AG04449 (cell line): ENCODE data around the gene AMMECR1L.
"Not testable (repeated sequence)": the region's sequence is repeated elsewhere in the genome, so short reads cannot be mapped to it uniquely, and the experiment has no call there.

Source experiments
- CTCF ChIA-PET: fragments of 350-600 bp; formaldehyde crosslinking; extraction: SDS; loops from one replicate; lab custom pipeline; 2021; ENCODE audit warnings: antibody characterized with exemption; lab: Yijun Ruan, JAX
- POLR2A ChIA-PET: fragments of 400-600, 350-600 bp; formaldehyde crosslinking; extraction: SDS; loops from one replicate; lab custom pipeline; 2020; ENCODE audit warnings: antibody characterized with exemption, inconsistent platforms; lab: Yijun Ruan, JAX
- DNase-seq: peaks from one replicate; pipeline ENCODE4 v3.0.0-alpha.2; 2010; ENCODE audit warnings: low read depth, low spot score
- H3K4me3 ChIP-seq: 2 replicates; pipeline ENCODE4 v1.5.1; 2011; ENCODE audit warnings: low read depth, mild to moderate bottlenecking, control low read depth, low read length
- CTCF ChIP-seq: IDR thresholded peaks from one replicate; pipeline ENCODE4 v1.5.1; 2011; ENCODE audit warnings: mild to moderate bottlenecking, moderate library complexity, low read length, control low read depth, inconsistent platforms; ENCODE audit not compliant: insufficient read depth; ENCODE audit errors: missing control alignments

The AMMECR1L gene

DNA sequence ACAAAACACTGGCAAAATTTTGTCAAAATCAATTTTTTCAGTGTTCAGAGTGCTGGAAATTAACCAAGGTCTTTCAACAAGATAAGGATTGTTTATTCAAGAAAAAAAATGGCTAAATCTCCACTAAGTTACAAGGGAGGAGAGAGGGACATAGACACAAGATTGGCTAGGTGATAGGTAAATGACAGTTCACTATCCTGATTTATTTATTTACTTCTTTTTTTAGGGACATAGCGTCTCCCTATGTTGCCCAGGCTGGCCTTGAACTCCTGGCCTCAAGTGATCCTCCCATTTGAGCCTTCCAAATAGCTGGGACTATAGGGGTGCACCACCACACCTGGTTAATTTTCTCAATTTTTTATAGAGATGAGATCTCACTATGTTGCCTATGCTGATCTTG is 71.1 kb downstream of the AMMECR1L start:
- ChIA-PET CTCF (no interaction called here), POLR2A (no interaction called here)
- no peak for DNase-seq
- no peak for TF ChIP-seq CTCF
- H3K4me3 ChIP-seq = no peak overlapping the region

GRCh38 chr2:127812441-127812840 is 73.3 kb downstream of the AMMECR1L start:
- DNase-seq, CTCF ChIA-PET, H3K4me3 ChIP-seq, POLR2A ChIA-PET: not testable (repeated sequence)
